HepG2 (cell line): ENCODE measurements around the gene CTLA4. TPM values are rescaled to one million over a fixed set of nuclear protein-coding genes. Genes with fewer than 3 reads are reported as not detected.

Experiments used
- ATAC-seq: fragments of 200-7000 bp; cut with Tn5 transposase; 3 replicates; pipeline ENCODE4 v1.9.1; 2020; ENCODE audit warnings: mild to moderate bottlenecking, moderate library complexity
- BruUV-seq: library from RNA; stranded (reverse); fragments of 400-500 nt; replicated peaks from 2 replicates; lab custom pipeline; 2021; lab: Mats Ljungman, UMichigan
- CTCF ChIA-PET: fragments of 300-600 bp; formaldehyde crosslinking; extraction: SDS; loops from one replicate; lab custom pipeline; 2021; ENCODE audit warnings: low total read pairs, inconsistent platforms, low intra/inter-chr PET ratio; lab: Yijun Ruan, JAX
- POLR2A ChIA-PET: fragments of 350-600 bp; sonication (Branson Sonifier 250); formaldehyde crosslinking; loops from one replicate; lab custom pipeline; 2020; ENCODE audit warnings: antibody characterized with exemption, inconsistent platforms; lab: Yijun Ruan, JAX
- DNase-seq: peaks from one replicate; pipeline ENCODE4 v3.0.0-alpha.2; 2015; ENCODE audit warnings: low spot score
- FAIRE-seq: peaks from 3 replicates; lab custom pipeline; 2011; peaks lifted over from hg19 to GRCh38; lab: Jason Lieb, UNC
- H2AFZ ChIP-seq: one replicate; pipeline ENCODE4 v1.6.1; 2011; ENCODE audit warnings: low read length, inconsistent platforms
- H3K27ac ChIP-seq: fragments of 300-600 bp; 3 replicates; pipeline ENCODE4 v1.8.0; 2011; ENCODE audit warnings: mixed run types, mild to moderate bottlenecking, mixed read lengths, low read length, inconsistent platforms; ENCODE audit not compliant: insufficient read depth; ENCODE audit errors: extremely low read length
- H3K27me3 ChIP-seq, 2 experiments: fragments of 200-600 bp in 1 of 2; 2 replicates in 1 of 2; 3 replicates in 1 of 2; pipeline versions ENCODE4 v1.6.0 to v1.8.0; 2011; ENCODE audit warnings: low read length in 2 of 2, mild to moderate bottlenecking in 2 of 2, moderate library complexity in 2 of 2, inconsistent platforms in 1 of 2; ENCODE audit not compliant: insufficient read depth in 2 of 2, control insufficient read depth in 1 of 2
- H3K36me3 ChIP-seq, 2 experiments: fragments of 200-600 bp in 1 of 2; replicated peaks in 1 of 2; 2 replicates in 1 of 2; 3 replicates in 1 of 2; pipeline versions ENCODE4 v1.5.1 to v1.8.0; 2011; ENCODE audit warnings: low read length in 2 of 2, inconsistent platforms in 1 of 2; ENCODE audit not compliant: insufficient read depth in 2 of 2, control insufficient read depth in 1 of 2
- H3K4me1 ChIP-seq: 2 replicates; pipeline ENCODE4 v1.5.1; 2012; ENCODE audit warnings: low read length, inconsistent platforms; ENCODE audit not compliant: insufficient read depth
- H3K4me2 ChIP-seq: 2 replicates; pipeline ENCODE4 v1.6.0; 2011; ENCODE audit warnings: low read depth, low read length, inconsistent platforms
- H3K4me3 ChIP-seq, 3 experiments: fragments of 200-600 bp in 1 of 3; sonication (generic), shearing (Covaris generic) in 1 of 3; replicated peaks in 1 of 3; 2 replicates each; pipeline ENCODE4 v1.5.1; 2011 to 2016; ENCODE audit warnings: low read length in 3 of 3, inconsistent platforms in 2 of 3, low read depth in 2 of 3, mild to moderate bottlenecking in 2 of 3, control low read depth in 1 of 3, mixed read lengths in 1 of 3; ENCODE audit not compliant: insufficient read depth in 1 of 3
- H3K79me2 ChIP-seq: one replicate; pipeline ENCODE4 v1.6.1; 2011; ENCODE audit warnings: low read length, inconsistent platforms; ENCODE audit not compliant: insufficient read depth
- H3K9ac ChIP-seq: 2 replicates; pipeline ENCODE4 v1.6.0; 2011; ENCODE audit warnings: mild to moderate bottlenecking, low read depth, low read length, inconsistent platforms; ENCODE audit not compliant: insufficient read depth
- H3K9me3 ChIP-seq: 2 replicates; pipeline ENCODE4 v1.5.1; 2012; ENCODE audit warnings: mild to moderate bottlenecking, low read length
- H4K20me1 ChIP-seq: 2 replicates; pipeline ENCODE4 v1.6.0; 2011; ENCODE audit warnings: inconsistent platforms, mild to moderate bottlenecking, low read length, moderate library complexity; ENCODE audit not compliant: insufficient read depth
- MAFF ChIP-seq: IDR thresholded peaks from 2 replicates; pipeline ENCODE4 v1.6.1; 2011; ENCODE audit warnings: low read depth, low read length, improper control_type of control experiment
- MAFK ChIP-seq, 2 experiments: IDR thresholded peaks in 1 of 2; conservative IDR thresholded peaks in 1 of 2; 2 replicates each; pipeline ENCODE4 v1.6.1; 2011; ENCODE audit warnings: improper control_type of control experiment in 2 of 2, low read length in 2 of 2
- NCOA2 ChIP-seq: sonication (generic); formaldehyde crosslinking; IDR thresholded peaks from 2 replicates; pipeline ENCODE4 v1.8.0; 2022; ENCODE audit warnings: inconsistent platforms
- ZNF225 ChIP-seq: sonication (generic); formaldehyde crosslinking; IDR thresholded peaks from 2 replicates; pipeline ENCODE4 v1.4.0; 2020; ENCODE audit warnings: mild to moderate bottlenecking, missing genetic modification reagents
- WGBS: methylation state at CpG from one replicate; pipeline ENCODE4 v1.1.6; 2017; ENCODE audit warnings: low lambda C conversion rate; 5-methylcytosine and 5-hydroxymethylcytosine counted together
- in situ Hi-C: cut with HindIII; loops from 2 replicates; pipeline ENCODE4 v1.10.0; 2017; ENCODE audit warnings: low pct_unique_long_range_greater_than_20kb; ENCODE audit not compliant: extremely low pct_ligation_motif_present
- intact Hi-C: fragments of 100-400 bp; cut with micrococcal nuclease; formaldehyde crosslinking; loops from one replicate; pipeline ENCODE4 v1.10.0; 2022; ENCODE audit not compliant: unreplicated experiment
- polyA plus RNA-seq, 8 experiments: library from polyadenylated mRNA; depleted of rRNA in 3 of 8; stranded (reverse) in 7 of 8; unstranded in 1 of 8; fragments of >200 nt; fragmentation: Illumina TruSeq in 4 of 8; extraction: Trizol in 4 of 8; gene quantifications; 2 replicates each; pipeline versions ENCODE4 v1.2.1 to v1.2.3, GENCODE V29; 2011 to 2016; ENCODE audit warnings: low read depth in 4 of 8, missing spikeins in 1 of 8, mixed read lengths in 1 of 8; ENCODE audit not compliant: insufficient read depth in 1 of 8
- total RNA-seq, 5 experiments: library from RNA; depleted of rRNA; stranded (reverse); fragments of >200 nt; fragmentation: Illumina TruSeq; extraction: Trizol; gene quantifications; 2 replicates each; pipeline ENCODE4 v1.2.3, GENCODE V29; 2016; ENCODE audit warnings: low read depth in 1 of 5
- TF ChIP-seq, protein P1 (sequence below): sonication (generic); formaldehyde crosslinking; IDR thresholded peaks from 2 replicates; pipeline ENCODE4 v1.5.0; 2020; ENCODE audit warnings: missing genetic modification reagents
- TF ChIP-seq, protein P2 (sequence below): sonication (generic); formaldehyde crosslinking; IDR thresholded peaks from 2 replicates; pipeline ENCODE4 v1.5.1; 2020; ENCODE audit warnings: mild to moderate bottlenecking, moderate library complexity, missing genetic modification reagents
- TF ChIP-seq, protein P3 (sequence below): sonication (generic); formaldehyde crosslinking; IDR thresholded peaks from 2 replicates; pipeline ENCODE4 v1.4.0; 2020; ENCODE audit warnings: missing genetic modification reagents
- TF ChIP-seq, protein P4 (sequence below): sonication (generic); formaldehyde crosslinking; IDR thresholded peaks from 2 replicates; pipeline ENCODE4 v1.4.0; 2020; ENCODE audit warnings: missing genetic modification reagents, borderline replicate concordance
- TF ChIP-seq, protein P5 (sequence below): sonication (generic); formaldehyde crosslinking; IDR thresholded peaks from 2 replicates; pipeline ENCODE4 v1.4.0; 2020; ENCODE audit warnings: missing genetic modification reagents, borderline replicate concordance
- TF ChIP-seq, protein P6 (sequence below): sonication (generic); formaldehyde crosslinking; IDR thresholded peaks from 2 replicates; pipeline ENCODE4 v1.8.1; 2023; ENCODE audit warnings: missing genetic modification reagents, inconsistent platforms, borderline replicate concordance

Gene CTLA4
- total and polyA plus RNA-seq, 2 of the 13 experiments (the other 11 are each of a cell fraction or from before 2014, with no cell fraction given), result 0.16 TPM; not detected in 1

DNA sequence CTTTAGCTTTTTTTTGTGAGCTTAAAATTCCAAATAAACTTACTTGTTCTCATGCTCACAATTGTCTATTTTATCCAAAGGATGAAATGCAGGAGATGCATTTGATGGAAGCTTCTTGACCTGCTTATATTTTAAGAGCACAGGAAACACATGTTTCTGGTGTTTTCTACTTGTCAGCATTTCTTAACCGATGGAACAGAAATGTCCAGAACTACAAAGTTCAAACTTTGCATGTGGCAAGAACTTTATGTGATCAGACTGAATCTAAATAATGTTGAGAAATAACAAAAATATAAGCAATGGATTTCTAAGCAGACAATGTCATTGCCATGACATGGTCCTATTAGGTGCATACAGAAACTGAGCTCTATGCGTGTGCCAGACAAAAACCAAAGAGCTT, 9.9 kb upstream of the CTLA4 start:
- WGBS, result 25% methylated on average over 2 of the region's 2 CpGs
- CTCF ChIA-PET, result no interaction called here

More for the DNA sequence above, 9.9 kb upstream of the CTLA4 start:
- FAIRE-seq (no peak), ATAC-seq (no peak)
- no peak overlapping the region for H3K4me3 ChIP-seq
- in situ Hi-C loops, result no loop called here
- no peak overlapping the region for H3K27ac ChIP-seq
- TF ChIP-seq MAFF (peak; percentile 87), MAFK (conservative IDR thresholded peaks at IDR 0.05 in 1 of 2, IDR thresholded peaks at IDR 0.05 in 1 of 2; ENCODE audit: low read length in 2 of 2) (peak; percentile 93 to 94), ZNF225 (CRISPR knock-in tag) (no peak), NCOA2 (CRISPR knock-in tag) (no peak)
- TF ChIP-seq, protein P1, sequence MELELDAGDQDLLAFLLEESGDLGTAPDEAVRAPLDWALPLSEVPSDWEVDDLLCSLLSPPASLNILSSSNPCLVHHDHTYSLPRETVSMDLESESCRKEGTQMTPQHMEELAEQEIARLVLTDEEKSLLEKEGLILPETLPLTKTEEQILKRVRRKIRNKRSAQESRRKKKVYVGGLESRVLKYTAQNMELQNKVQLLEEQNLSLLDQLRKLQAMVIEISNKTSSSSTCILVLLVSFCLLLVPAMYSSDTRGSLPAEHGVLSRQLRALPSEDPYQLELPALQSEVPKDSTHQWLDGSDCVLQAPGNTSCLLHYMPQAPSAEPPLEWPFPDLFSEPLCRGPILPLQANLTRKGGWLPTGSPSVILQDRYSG (CRISPR knock-in tag), result no peak
- TF ChIP-seq, protein P2, sequence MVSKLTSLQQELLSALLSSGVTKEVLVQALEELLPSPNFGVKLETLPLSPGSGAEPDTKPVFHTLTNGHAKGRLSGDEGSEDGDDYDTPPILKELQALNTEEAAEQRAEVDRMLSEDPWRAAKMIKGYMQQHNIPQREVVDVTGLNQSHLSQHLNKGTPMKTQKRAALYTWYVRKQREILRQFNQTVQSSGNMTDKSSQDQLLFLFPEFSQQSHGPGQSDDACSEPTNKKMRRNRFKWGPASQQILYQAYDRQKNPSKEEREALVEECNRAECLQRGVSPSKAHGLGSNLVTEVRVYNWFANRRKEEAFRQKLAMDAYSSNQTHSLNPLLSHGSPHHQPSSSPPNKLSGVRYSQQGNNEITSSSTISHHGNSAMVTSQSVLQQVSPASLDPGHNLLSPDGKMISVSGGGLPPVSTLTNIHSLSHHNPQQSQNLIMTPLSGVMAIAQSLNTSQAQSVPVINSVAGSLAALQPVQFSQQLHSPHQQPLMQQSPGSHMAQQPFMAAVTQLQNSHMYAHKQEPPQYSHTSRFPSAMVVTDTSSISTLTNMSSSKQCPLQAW, result no peak
- TF ChIP-seq, protein P3, sequence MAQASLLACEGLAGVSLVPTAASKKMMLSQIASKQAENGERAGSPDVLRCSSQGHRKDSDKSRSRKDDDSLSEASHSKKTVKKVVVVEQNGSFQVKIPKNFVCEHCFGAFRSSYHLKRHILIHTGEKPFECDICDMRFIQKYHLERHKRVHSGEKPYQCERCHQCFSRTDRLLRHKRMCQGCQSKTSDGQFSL (CRISPR knock-in tag), result no peak
- TF ChIP-seq, protein P4, sequence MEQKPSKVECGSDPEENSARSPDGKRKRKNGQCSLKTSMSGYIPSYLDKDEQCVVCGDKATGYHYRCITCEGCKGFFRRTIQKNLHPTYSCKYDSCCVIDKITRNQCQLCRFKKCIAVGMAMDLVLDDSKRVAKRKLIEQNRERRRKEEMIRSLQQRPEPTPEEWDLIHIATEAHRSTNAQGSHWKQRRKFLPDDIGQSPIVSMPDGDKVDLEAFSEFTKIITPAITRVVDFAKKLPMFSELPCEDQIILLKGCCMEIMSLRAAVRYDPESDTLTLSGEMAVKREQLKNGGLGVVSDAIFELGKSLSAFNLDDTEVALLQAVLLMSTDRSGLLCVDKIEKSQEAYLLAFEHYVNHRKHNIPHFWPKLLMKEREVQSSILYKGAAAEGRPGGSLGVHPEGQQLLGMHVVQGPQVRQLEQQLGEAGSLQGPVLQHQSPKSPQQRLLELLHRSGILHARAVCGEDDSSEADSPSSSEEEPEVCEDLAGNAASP, result no peak
- TF ChIP-seq, protein P5, sequence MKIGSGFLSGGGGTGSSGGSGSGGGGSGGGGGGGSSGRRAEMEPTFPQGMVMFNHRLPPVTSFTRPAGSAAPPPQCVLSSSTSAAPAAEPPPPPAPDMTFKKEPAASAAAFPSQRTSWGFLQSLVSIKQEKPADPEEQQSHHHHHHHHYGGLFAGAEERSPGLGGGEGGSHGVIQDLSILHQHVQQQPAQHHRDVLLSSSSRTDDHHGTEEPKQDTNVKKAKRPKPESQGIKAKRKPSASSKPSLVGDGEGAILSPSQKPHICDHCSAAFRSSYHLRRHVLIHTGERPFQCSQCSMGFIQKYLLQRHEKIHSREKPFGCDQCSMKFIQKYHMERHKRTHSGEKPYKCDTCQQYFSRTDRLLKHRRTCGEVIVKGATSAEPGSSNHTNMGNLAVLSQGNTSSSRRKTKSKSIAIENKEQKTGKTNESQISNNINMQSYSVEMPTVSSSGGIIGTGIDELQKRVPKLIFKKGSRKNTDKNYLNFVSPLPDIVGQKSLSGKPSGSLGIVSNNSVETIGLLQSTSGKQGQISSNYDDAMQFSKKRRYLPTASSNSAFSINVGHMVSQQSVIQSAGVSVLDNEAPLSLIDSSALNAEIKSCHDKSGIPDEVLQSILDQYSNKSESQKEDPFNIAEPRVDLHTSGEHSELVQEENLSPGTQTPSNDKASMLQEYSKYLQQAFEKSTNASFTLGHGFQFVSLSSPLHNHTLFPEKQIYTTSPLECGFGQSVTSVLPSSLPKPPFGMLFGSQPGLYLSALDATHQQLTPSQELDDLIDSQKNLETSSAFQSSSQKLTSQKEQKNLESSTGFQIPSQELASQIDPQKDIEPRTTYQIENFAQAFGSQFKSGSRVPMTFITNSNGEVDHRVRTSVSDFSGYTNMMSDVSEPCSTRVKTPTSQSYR (CRISPR knock-in tag), result no peak
- TF ChIP-seq, protein P6, sequence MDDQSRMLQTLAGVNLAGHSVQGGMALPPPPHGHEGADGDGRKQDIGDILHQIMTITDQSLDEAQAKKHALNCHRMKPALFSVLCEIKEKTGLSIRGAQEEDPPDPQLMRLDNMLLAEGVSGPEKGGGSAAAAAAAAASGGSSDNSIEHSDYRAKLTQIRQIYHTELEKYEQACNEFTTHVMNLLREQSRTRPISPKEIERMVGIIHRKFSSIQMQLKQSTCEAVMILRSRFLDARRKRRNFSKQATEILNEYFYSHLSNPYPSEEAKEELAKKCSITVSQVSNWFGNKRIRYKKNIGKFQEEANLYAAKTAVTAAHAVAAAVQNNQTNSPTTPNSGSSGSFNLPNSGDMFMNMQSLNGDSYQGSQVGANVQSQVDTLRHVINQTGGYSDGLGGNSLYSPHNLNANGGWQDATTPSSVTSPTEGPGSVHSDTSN (CRISPR knock-in tag), result no peak
- TF ChIP-seq, all 625 proteins: peak for 2
- H3K4me1 ChIP-seq, result no peaks in the 10 kb centered on the region
- intact Hi-C loops, result no loop called here
- POLR2A ChIA-PET, result no interaction called here
- peaks cover 0 to 6% of the 10 kb centered on the region in 2 experiments; a peak in 1 of 5 replicates for H3K27me3 ChIP-seq
- no peaks in the 10 kb centered on the region for H3K9me3 ChIP-seq
- no peaks in the 10 kb centered on the region for H4K20me1 ChIP-seq
- BruUV-seq, result no TSS peak
- no peaks in the 10 kb centered on the region for H3K79me2 ChIP-seq
- no peak overlapping the region for H2AFZ ChIP-seq
- DNase-seq, result no peak
- H3K4me2 ChIP-seq, result no peak overlapping the region
- H3K36me3 ChIP-seq, result no peaks in the 10 kb centered on the region
- no peak overlapping the region for H3K9ac ChIP-seq
